H1 (cell line): ENCODE data around the gene ORC5.

Experiments
- ASH2L ChIP-seq: fragments of 200-600, 300-600 bp; sonication (generic); IDR thresholded peaks from one replicate; pipeline ENCODE4 v1.7.1; 2017; ENCODE audit warnings: low read length
- BACH1 ChIP-seq: IDR thresholded peaks from 2 replicates; pipeline ENCODE4 v1.6.1; 2012; ENCODE audit warnings: low read length, improper control_type of control experiment
- CHD2 ChIP-seq: IDR thresholded peaks from 2 replicates; pipeline ENCODE4 v1.6.1; 2012; ENCODE audit warnings: low read length, improper control_type of control experiment
- CTCF ChIP-seq, 3 experiments: IDR thresholded peaks; 1 replicate in 2 of 3; 2 replicates in 1 of 3; pipeline versions ENCODE4 v1.5.1 to v1.6.1; 2011; ENCODE audit warnings: low read length in 3 of 3, mild to moderate bottlenecking in 3 of 3, inconsistent platforms in 2 of 3, low read depth in 1 of 3, moderate library complexity in 1 of 3; ENCODE audit not compliant: insufficient read depth in 1 of 3; ENCODE audit errors: control extremely low read depth in 1 of 3
- EZH2 ChIP-seq: fragments of 200-600 bp; sonication (generic); IDR thresholded peaks from 2 replicates; pipeline ENCODE4 v1.7.1; 2012; ENCODE audit warnings: low read depth, mild to moderate bottlenecking, moderate library complexity, low read length, inconsistent platforms; ENCODE audit not compliant: severe bottlenecking
- GABPA ChIP-seq: IDR thresholded peaks from 2 replicates; pipeline ENCODE4 v1.6.1; 2011; ENCODE audit warnings: mild to moderate bottlenecking, low read length, moderate library complexity, borderline replicate concordance; ENCODE audit not compliant: insufficient read depth
- JUN ChIP-seq: IDR thresholded peaks from 2 replicates; pipeline ENCODE4 v1.6.1; 2011; ENCODE audit warnings: low read depth, mild to moderate bottlenecking, improper control_type of control experiment, low read length
- JUND ChIP-seq: IDR thresholded peaks from 2 replicates; pipeline ENCODE4 v1.6.1; 2011; ENCODE audit warnings: mild to moderate bottlenecking, improper control_type of control experiment, low read length
- POLR2A ChIP-seq, 2 experiments: IDR thresholded peaks; 1 replicate in 1 of 2; 2 replicates in 1 of 2; pipeline ENCODE4 v1.6.1; 2011; ENCODE audit warnings: low read depth in 2 of 2, low read length in 2 of 2, mild to moderate bottlenecking in 2 of 2; ENCODE audit errors: control extremely low read depth in 1 of 2
- POLR2AphosphoS5 ChIP-seq: IDR thresholded peaks from 2 replicates; pipeline ENCODE4 v1.6.1; 2011; ENCODE audit warnings: low read depth, low read length
- RFX5 ChIP-seq: IDR thresholded peaks from 2 replicates; pipeline ENCODE4 v1.6.1; 2011; ENCODE audit warnings: low read depth, low read length, improper control_type of control experiment, borderline replicate concordance
- SIN3A ChIP-seq, 2 experiments: IDR thresholded peaks in 1 of 2; conservative IDR thresholded peaks in 1 of 2; 2 replicates each; pipeline ENCODE4 v1.6.1; 2011 to 2012; ENCODE audit warnings: low read length in 2 of 2, improper control_type of control experiment in 1 of 2, low read depth in 1 of 2, mild to moderate bottlenecking in 1 of 2
- TF ChIP-seq, protein P1 (sequence below): IDR thresholded peaks from 2 replicates; pipeline ENCODE4 v1.6.1; 2012; ENCODE audit warnings: inconsistent platforms

DNA sequence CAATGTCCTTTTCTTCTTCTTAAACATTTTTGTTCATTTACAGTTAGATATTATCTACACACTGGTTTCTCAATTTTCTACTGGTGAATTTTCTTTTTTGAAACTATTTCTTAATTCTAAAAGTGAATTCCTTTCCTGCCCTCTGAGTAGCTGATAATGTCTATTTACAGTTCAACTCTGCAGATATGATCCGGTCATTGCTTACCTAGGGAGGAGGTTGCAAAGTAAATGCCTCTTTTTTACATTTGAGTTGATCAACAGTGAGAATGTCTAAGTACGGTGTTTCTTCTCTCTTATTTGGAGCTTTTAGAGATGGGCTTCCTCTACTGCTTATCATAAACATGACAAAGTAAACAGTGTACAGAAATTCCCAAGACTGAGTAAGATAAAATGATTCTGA is 20.6 kb upstream of the ORC5 start:
- TF ChIP-seq GABPA: no peak
- no peak for TF ChIP-seq EZH2
- TF ChIP-seq POLR2AphosphoS5: no peak
- TF ChIP-seq SIN3A (conservative IDR thresholded peaks at IDR 0.05 in 1 of 2, IDR thresholded peaks at IDR 0.05 in 1 of 2; ENCODE audit: low read depth in 1 of 2, low read length in 2 of 2): no peak
- TF ChIP-seq BACH1: no peak
- no peak for TF ChIP-seq CHD2
- TF ChIP-seq JUN: no peak
- no peak for TF ChIP-seq POLR2A (IDR thresholded peaks at IDR 0.05; ENCODE audit: control extremely low read depth in 1 of 2, low read depth in 2 of 2, low read length in 2 of 2)
- no peak for TF ChIP-seq JUND
- no peak for TF ChIP-seq RFX5
- TF ChIP-seq CTCF (IDR thresholded peaks at IDR 0.05; ENCODE audit: control extremely low read depth in 1 of 3, insufficient read depth in 1 of 3, low read depth in 1 of 3, low read length in 3 of 3): no peak
- no peak for TF ChIP-seq ASH2L
- TF ChIP-seq, protein P1, sequence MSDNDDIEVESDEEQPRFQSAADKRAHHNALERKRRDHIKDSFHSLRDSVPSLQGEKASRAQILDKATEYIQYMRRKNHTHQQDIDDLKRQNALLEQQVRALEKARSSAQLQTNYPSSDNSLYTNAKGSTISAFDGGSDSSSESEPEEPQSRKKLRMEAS: no peak
